Measurements from ENCODE around the gene TOX3. TPM values are rescaled to one million over a fixed set of nuclear protein-coding genes. Genes with fewer than 3 reads are reported as not detected.

The TOX3 gene
- total and polyA plus RNA-seq, 4 donors = 1.6 to 5.3 (median 2.0) TPM

DNA sequence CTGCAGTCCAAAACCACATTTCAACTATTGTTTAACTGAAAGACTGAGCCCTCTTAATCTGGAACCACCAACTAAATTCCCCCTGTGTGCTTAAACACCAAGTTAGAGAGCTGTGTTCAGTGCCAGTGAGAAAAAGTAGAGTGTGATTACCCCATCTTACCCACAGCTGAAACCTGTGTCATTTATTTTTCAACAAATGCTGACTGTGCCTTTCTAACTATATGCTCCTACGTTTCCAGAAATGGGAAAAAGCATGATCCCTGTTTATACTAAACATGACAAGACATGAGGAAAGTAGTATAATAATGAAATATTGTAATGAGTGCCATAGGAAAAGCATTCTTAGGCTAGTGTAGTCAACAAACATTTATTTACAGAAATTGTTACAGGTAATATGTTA lies 7.4 kb upstream of the TOX3 start:
- ATAC-seq (ENCODE audit: insufficient read depth, low FRiP score) = no peak
- no peak for TF ChIP-seq CTCF (IDR thresholded peaks at IDR 0.05; ENCODE audit: control extremely low read depth, extremely low read depth)
- H3K27ac ChIP-seq (ENCODE audit: low read depth in 1 of 2, low read length in 1 of 2) = no peak overlapping the region

DNA sequence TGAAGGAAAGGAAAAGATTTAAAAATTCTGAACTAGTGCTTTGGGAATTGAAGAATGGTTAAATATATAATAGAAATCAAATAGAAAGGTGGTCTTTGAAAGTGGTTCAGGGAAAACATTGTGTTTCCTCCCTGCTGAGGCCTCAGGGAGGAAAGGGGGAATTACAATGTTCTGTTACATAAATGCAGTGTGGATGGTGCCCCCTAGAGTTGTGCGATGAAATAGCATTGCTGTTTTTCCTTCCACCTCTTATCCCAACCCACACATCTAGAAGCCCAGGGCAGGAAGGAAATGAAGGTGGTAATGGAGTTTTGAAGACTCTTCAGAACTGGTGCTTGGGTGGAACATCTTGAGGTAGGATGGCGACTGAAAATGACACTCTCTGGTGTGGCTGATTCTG lies 6.4 kb upstream of the TOX3 start:
- Histone ChIP-seq H3K9ac (ENCODE audit: insufficient read depth in 1 of 2, low read length in 2 of 2) (no peak overlapping the region), H3K27me3 (ENCODE audit: control insufficient read depth in 3 of 3, insufficient read depth in 3 of 3, low read length in 2 of 3) (peaks cover 0 to 20% (median 9%) of the 10 kb centered on the region in 3 donors), H3K4me3 (no peak overlapping the region), H3K36me3 (ENCODE audit: control insufficient read depth in 4 of 4, insufficient read depth in 4 of 4, low read length in 4 of 4) (no peaks in the 10 kb centered on the region), H3K4me1 (ENCODE audit: control insufficient read depth in 5 of 5, insufficient read depth in 5 of 5, low read length in 5 of 5) (peaks cover 0 to 1% (median 0%) of the 10 kb centered on the region in 5 donors), H3K9me3 (ENCODE audit: control insufficient read depth in 4 of 4, insufficient read depth in 3 of 4, low read length in 3 of 4) (peaks cover 0 to 4% (median 0%) of the 10 kb centered on the region in 4 donors), H3K27ac (ENCODE audit: low read depth in 1 of 2, low read length in 1 of 2) (no peak overlapping the region)
- 75 to 89% methylated on average over 2 of the region's 2 CpGs for WGBS, 2 donors
- no peak for ATAC-seq (ENCODE audit: insufficient read depth, low FRiP score)
- DNase-seq = no peak
- no peak for TF ChIP-seq CTCF (IDR thresholded peaks at IDR 0.05; ENCODE audit: control extremely low read depth, extremely low read depth)

More for the DNA sequence above, 7.4 kb upstream of the TOX3 start:
- Histone ChIP-seq H3K4me3 (no peak overlapping the region), H3K9ac (ENCODE audit: insufficient read depth in 1 of 2, low read length in 2 of 2) (no peak overlapping the region), H3K4me1 (ENCODE audit: control insufficient read depth in 5 of 5, insufficient read depth in 5 of 5, low read length in 5 of 5) (peaks cover 0 to 1% (median 0%) of the 10 kb centered on the region in 5 donors), H3K27me3 (ENCODE audit: control insufficient read depth in 3 of 3, insufficient read depth in 3 of 3, low read length in 2 of 3) (peaks cover 0 to 15% (median 5%) of the 10 kb centered on the region in 3 donors), H3K9me3 (ENCODE audit: control insufficient read depth in 4 of 4, insufficient read depth in 3 of 4, low read length in 3 of 4) (peaks cover 0 to 4% (median 0%) of the 10 kb centered on the region in 4 donors), H3K36me3 (ENCODE audit: control insufficient read depth in 4 of 4, insufficient read depth in 4 of 4, low read length in 4 of 4) (no peaks in the 10 kb centered on the region)
- no peak for DNase-seq
- 62 to 68% methylated on average over 1 of the region's 1 CpG for WGBS, 2 donors

- Histone ChIP-seq H3K4me1 (ENCODE audit: control insufficient read depth in 5 of 5, insufficient read depth in 5 of 5, low read length in 5 of 5) (peaks cover 0 to 1% (median 0%) of the 10 kb centered on the region in 5 donors), H3K4me3 (no peak overlapping the region), H3K9me3 (ENCODE audit: control insufficient read depth in 4 of 4, insufficient read depth in 3 of 4, low read length in 3 of 4) (peaks cover 0 to 4% (median 0%) of the 10 kb centered on the region in 4 donors), H3K9ac (ENCODE audit: insufficient read depth in 1 of 2, low read length in 2 of 2) (no peak overlapping the region), H3K36me3 (ENCODE audit: control insufficient read depth in 4 of 4, insufficient read depth in 4 of 4, low read length in 4 of 4) (no peaks in the 10 kb centered on the region), H3K27ac (ENCODE audit: low read depth in 1 of 2, low read length in 1 of 2) (no peak overlapping the region), H3K27me3 (ENCODE audit: control insufficient read depth in 3 of 3, insufficient read depth in 3 of 3, low read length in 2 of 3) (peaks cover 0 to 27% (median 9%) of the 10 kb centered on the region in 3 donors)
- no peak for TF ChIP-seq CTCF (IDR thresholded peaks at IDR 0.05; ENCODE audit: control extremely low read depth, extremely low read depth)
- DNase-seq (no peak), ATAC-seq (ENCODE audit: insufficient read depth, low FRiP score) (no peak)
- WGBS, 2 donors = 50 to 72% methylated on average over 5 of the region's 5 CpGs
Observed at GRCh38 chr16:52552643-52553042, 5.7 kb upstream of the TOX3 start.

All from lung (tissue), 12 donors.